ENCODE data around the gene SNF8.
"Not testable (repeated sequence)": the region's sequence is repeated elsewhere in the genome, so short reads cannot be mapped to it uniquely, and the experiment has no call there.

SNF8 gene

GRCh38 chr17:48954300-48954755 lies 9.7 kb upstream of the SNF8 start:
- Mint-ChIP-seq H3K27ac (no peak overlapping the region), H3K4me3 (no peak overlapping the region)

DNA sequence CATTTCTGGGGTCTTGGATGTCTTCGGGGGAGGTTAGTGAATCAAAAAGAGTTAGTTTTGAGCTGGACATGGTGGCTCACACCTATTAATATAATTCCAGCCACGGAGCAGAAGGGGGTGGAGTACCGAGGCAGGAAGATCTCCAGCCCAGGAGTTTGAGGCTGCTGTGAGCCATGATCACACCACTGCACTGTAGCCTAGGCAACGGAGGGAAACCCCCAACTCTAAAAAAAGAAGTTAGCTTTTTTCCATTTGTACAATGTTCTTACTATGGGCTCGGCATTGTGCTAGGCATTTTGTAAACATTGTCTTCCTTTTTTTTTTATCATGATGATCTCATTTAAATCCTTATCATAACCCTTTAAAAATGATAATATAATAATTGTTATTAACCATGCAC lies 8.3 kb upstream of the SNF8 start:
- Mint-ChIP-seq H3K36me3 (no peaks in the 10 kb centered on the region), H3K9me3 (no peaks in the 10 kb centered on the region), H3K4me3 (no peak overlapping the region), H3K27me3 (peaks cover 8% of the 10 kb centered on the region), H3K4me1 (no peaks in the 10 kb centered on the region), H3K27ac (no peak overlapping the region)

More at GRCh38 chr17:48954300-48954755, 9.7 kb upstream of the SNF8 start:
- H3K9me3 Mint-ChIP-seq, result no peaks in the 10 kb centered on the region
- H3K4me1 Mint-ChIP-seq, result no peaks in the 10 kb centered on the region
- H3K27me3 Mint-ChIP-seq, result peaks cover 12% of the 10 kb centered on the region
- no peaks in the 10 kb centered on the region for H3K36me3 Mint-ChIP-seq

- no peak overlapping the region for H3K27ac Mint-ChIP-seq
- H3K36me3 Mint-ChIP-seq, result no peaks in the 10 kb centered on the region
- H3K27me3 Mint-ChIP-seq, result peaks cover 5% of the 10 kb centered on the region
- H3K9me3 Mint-ChIP-seq, result no peaks in the 10 kb centered on the region
- no peaks in the 10 kb centered on the region for H3K4me1 Mint-ChIP-seq
- no peak overlapping the region for H3K4me3 Mint-ChIP-seq
Observed at GRCh38 chr17:48951572-48951971, 6.9 kb upstream of the SNF8 start.

DNA sequence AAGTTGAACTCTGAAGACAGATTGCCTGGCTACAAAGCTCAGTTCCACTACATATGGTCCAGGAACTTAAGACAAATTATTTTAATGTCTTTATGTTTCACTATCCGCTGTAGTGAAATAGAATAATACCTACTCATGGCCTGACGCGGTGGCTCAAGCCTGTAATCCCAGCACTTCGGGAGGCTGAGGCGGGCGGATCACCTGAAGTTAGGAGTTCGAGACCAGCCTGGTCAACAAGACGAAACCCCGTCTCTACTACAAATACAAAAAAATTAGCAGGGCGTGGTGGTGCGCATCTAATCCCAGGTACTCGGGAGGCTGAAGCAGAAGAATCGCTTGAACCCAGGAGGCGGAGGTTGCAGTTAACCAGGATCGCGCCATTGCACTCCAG lies 614 bp upstream of the SNF8 start:
- H3K4me1 Mint-ChIP-seq, result peaks cover 17% of the 10 kb centered on the region
- H3K27me3 Mint-ChIP-seq, H3K9me3 Mint-ChIP-seq, H3K36me3 Mint-ChIP-seq: not testable (repeated sequence)
- peak overlapping the region; percentile 97 for H3K4me3 Mint-ChIP-seq
- peak overlapping the region; percentile 94 for H3K27ac Mint-ChIP-seq

DNA sequence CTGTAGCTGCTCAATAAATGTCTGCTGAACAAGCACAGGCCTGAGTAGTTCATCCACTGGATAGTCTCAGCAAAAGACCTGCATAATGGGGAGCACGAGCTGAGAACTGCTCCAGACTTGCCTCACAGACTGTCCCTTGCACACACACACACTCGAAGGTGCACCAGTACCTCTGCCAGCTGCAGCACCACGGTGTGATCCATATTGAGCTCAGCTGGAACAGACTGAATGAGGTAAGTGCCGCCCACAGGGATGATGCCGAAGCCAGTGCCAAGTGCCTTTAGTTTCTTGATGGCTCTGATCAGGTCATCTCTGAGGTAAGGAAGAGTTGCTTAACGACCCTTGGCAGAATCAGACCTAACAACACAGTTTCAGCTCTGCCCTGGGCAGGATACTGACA lies 11.6 kb downstream of the SNF8 start:
- no peaks in the 10 kb centered on the region for H3K27me3 Mint-ChIP-seq
- no peak overlapping the region for H3K27ac Mint-ChIP-seq
- H3K4me3 Mint-ChIP-seq, result no peak overlapping the region
- H3K36me3 Mint-ChIP-seq, result peaks cover 11% of the 10 kb centered on the region
- H3K4me1 Mint-ChIP-seq, result peaks cover 3% of the 10 kb centered on the region
- H3K9me3 Mint-ChIP-seq, result no peaks in the 10 kb centered on the region

DNA sequence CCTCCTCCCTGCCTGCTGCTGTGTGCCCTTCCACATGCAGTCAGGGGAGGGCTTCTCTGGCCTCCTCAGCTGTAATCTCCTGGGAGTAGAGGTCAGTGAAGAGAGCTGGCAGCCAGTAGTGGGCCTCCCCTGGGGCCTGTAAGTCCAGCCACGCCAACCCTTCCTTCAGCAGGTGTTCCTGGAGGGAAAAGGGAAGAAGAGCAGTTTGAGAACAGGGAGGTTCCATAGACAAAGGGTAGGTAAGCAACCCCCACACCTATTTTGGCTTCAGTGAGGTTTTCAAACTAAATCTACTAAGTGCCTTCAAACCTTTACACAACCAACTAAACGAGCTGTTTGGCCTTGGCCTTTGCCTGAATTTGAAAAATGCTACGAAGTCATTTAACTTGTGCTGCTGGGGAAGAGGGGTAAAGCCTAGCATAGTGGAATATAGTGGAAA lies 14.2 kb downstream of the SNF8 start:
- no peak overlapping the region for H3K4me3 Mint-ChIP-seq
- H3K36me3 Mint-ChIP-seq, result peaks cover 13% of the 10 kb centered on the region
- peaks cover 6% of the 10 kb centered on the region for H3K4me1 Mint-ChIP-seq
- peak overlapping the region; percentile 65 for H3K27ac Mint-ChIP-seq
- no peaks in the 10 kb centered on the region for H3K27me3 Mint-ChIP-seq
- H3K9me3 Mint-ChIP-seq, result no peaks in the 10 kb centered on the region

GRCh38 chr17:48929812-48930165 lies 14.9 kb downstream of the SNF8 start:
- no peaks in the 10 kb centered on the region for H3K27me3 Mint-ChIP-seq
- H3K36me3 Mint-ChIP-seq, result peaks cover 13% of the 10 kb centered on the region
- peaks cover 9% of the 10 kb centered on the region for H3K4me1 Mint-ChIP-seq
- H3K27ac Mint-ChIP-seq, result peak overlapping the region; percentile 65
- H3K4me3 Mint-ChIP-seq, result no peak overlapping the region
- no peaks in the 10 kb centered on the region for H3K9me3 Mint-ChIP-seq

DNA sequence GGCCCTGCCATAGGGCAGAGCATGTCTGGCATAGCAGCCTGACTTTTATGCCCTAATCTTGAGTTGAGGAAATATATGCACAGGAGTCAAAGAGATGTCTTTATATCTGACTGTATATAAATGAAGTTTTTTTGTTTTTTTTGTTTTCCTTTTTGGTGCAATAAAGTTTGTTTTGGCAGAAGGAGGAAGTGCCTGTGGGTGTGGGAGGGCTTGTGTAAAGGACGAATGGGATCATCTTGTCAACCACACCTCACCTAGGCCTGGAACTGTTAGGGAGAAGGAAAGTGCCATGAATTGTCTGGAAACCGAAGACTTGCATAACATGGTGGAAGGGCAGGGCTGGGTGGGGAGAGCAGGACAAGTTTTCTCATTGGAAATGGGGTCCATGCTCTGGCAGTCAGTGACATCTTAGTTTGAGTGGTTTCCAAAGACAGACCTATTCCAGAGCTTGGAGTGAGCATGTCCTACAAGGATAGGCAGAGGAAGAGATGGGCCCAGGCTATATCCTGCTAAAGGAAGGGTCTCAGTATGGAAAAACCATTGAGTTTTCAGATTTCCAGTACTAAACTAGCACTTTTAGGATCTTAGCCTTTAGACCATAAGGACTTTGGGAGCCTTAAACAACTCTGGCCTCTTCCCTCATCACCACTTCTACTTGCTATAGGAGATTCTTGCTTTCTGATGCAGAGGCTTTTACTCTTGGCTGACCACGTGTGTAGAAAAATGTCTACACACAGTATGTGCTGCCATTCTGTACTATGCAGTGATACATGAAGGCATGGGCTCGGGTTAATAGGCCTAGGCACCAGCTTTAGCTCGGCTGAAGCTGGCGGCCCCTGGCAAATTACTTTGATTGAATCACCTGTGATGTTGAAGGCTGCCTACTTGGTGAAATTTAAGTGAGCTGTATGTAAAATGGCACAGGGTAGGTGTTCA lies 15.5 kb downstream of the SNF8 start:
- Mint-ChIP-seq H3K4me3 (no peak overlapping the region), H3K9me3 (no peaks in the 10 kb centered on the region), H3K4me1 (peaks cover 9% of the 10 kb centered on the region), H3K36me3 (peaks cover 13% of the 10 kb centered on the region), H3K27ac (peak overlapping the region; percentile 68), H3K27me3 (no peaks in the 10 kb centered on the region)

DNA sequence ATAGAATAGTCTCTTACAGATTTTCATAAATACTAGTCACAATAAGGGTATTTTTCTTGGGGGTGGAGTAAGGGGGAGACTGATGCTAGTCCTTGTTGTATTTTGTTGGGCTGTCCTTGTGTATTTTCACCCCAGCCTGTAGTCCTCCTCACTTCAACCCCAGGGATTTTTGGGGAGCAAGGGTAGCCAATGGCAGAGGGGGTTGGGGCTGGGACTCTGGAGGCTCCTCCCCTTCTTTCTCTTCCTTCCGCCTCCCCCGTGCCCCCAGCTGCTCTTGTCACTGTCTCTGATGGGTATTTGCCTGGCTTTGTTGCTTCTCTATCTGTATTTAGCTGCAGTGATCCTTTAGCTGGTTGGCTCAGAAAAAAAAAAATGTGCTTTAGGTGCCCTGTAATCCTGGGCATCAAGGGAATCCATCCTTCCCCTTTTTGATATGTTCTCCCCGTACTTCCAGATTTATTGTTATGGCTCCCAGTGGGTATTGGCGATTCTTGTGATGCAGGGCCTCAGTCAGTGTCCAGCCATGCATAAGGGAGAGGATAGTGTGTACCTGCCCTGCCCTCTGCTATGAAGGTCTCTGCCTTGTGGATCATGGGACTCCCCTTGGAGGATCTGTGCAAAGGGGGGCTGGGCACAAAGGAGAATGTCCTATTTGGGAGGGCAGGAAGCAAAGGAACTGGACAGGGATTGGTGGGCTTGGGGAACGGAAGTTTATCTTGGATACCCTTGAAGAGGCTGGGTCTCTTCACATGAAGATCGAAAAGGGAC lies 16.5 kb downstream of the SNF8 start:
- Mint-ChIP-seq H3K4me1 (peaks cover 9% of the 10 kb centered on the region), H3K36me3 (peaks cover 13% of the 10 kb centered on the region), H3K9me3 (no peaks in the 10 kb centered on the region), H3K27ac (peak overlapping the region; percentile 33), H3K4me3 (no peak overlapping the region), H3K27me3 (no peaks in the 10 kb centered on the region)

GRCh38 chr17:48925991-48926342 lies 18.7 kb downstream of the SNF8 start:
- Mint-ChIP-seq H3K4me1 (peaks cover 6% of the 10 kb centered on the region), H3K27ac (peak overlapping the region; percentile 3), H3K36me3 (peaks cover 8% of the 10 kb centered on the region), H3K4me3 (no peak overlapping the region), H3K27me3 (no peaks in the 10 kb centered on the region), H3K9me3 (no peaks in the 10 kb centered on the region)

DNA sequence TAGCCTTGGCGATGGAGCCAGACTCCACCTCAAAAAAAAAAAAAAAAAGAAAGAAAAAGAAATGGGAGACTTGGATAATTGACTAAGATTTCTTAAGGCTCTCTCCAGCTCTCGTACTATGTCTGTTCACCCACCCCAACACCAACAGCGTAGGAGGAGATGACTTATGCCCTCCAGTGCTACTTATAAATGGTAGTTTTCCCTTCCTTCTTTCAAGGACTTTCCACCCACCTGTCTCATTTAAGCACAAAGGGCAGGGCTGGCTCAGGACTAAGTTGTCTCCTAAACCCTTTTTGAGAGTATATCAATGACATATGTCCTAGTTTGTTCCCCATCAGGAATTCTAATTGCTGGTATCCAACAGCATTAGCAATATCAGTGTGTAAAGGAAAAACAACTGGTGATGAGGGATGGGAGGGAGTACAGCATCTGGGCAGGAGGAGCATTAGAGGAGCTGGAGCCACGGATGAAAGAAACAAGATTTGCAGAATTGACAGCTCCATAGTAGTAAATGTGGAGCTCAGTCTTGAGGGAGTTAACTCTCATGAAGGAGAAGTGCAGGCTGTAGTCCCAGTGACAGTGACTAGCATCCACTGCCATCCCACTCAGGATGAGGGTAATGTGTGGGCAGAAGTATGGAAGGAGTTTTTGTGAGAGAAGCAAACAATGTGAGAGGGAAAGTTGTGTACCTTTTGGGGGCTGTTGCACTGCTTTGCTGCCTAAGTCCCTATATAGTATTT lies 19.2 kb downstream of the SNF8 start:
- H3K27me3 Mint-ChIP-seq, result no peaks in the 10 kb centered on the region
- peaks cover 8% of the 10 kb centered on the region for H3K36me3 Mint-ChIP-seq
- peaks cover 6% of the 10 kb centered on the region for H3K4me1 Mint-ChIP-seq
- peak overlapping the region; percentile 20 for H3K27ac Mint-ChIP-seq
- H3K4me3 Mint-ChIP-seq, result no peak overlapping the region
- no peaks in the 10 kb centered on the region for H3K9me3 Mint-ChIP-seq

DNA sequence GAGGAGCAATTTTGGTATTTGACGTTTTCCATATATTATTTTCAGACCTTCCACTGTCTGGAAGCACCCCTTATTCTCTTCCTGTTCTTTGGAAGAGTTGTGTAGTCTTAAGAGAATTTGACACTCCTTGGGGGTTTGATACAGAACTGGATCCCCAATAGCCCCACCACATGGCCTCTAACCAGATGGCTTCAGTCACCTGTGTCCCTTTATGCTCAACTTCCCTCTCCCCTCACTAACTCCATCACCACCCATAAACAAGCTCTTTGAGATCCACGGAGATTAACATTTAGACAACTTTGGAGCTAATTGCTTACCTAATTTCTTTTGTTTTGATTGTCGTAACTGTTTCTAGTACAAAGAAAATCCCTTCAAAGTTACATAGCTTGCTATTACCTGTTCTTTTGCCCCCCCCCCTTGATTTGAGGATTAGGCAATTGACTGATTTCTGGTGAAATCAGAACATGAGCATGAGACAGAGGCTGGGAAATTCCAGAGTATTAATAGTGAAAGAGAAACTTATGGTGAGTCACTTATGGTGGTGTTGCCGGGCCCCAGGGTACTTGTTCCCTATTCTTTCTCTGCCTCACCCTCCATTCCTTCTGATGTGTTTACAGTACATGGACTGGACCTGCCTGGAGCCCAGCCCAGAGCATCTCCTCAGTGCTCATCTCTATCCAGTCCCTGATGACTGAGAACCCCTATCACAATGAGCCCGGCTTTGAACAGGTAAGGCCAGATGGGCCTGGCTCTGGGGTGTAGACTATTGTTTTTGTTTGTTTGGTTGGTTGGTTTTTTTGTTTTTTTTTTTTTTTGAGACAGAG lies 29.0 kb downstream of the SNF8 start:
- peak overlapping the region; percentile 99 for H3K27ac Mint-ChIP-seq
- H3K9me3 Mint-ChIP-seq, result no peaks in the 10 kb centered on the region
- H3K36me3 Mint-ChIP-seq, result peaks cover 19% of the 10 kb centered on the region
- H3K4me3 Mint-ChIP-seq, result peak overlapping the region; percentile 78
- no peaks in the 10 kb centered on the region for H3K27me3 Mint-ChIP-seq
- peaks cover 62% of the 10 kb centered on the region for H3K4me1 Mint-ChIP-seq

GRCh38 chr17:48912476-48912875 lies 32.2 kb downstream of the SNF8 start:
- peaks cover 86% of the 10 kb centered on the region for H3K4me1 Mint-ChIP-seq
- peak overlapping the region; percentile 94 for H3K27ac Mint-ChIP-seq
- H3K4me3 Mint-ChIP-seq, result peak overlapping the region; percentile 23
- no peaks in the 10 kb centered on the region for H3K9me3 Mint-ChIP-seq
- peaks cover 27% of the 10 kb centered on the region for H3K36me3 Mint-ChIP-seq
- H3K27me3 Mint-ChIP-seq, result no peaks in the 10 kb centered on the region

GRCh38 chr17:48910370-48910769 lies 34.3 kb downstream of the SNF8 start:
- H3K27me3 Mint-ChIP-seq, result no peaks in the 10 kb centered on the region
- H3K36me3 Mint-ChIP-seq, result peaks cover 22% of the 10 kb centered on the region
- H3K27ac Mint-ChIP-seq, result peak overlapping the region; percentile 94
- H3K9me3 Mint-ChIP-seq, result no peaks in the 10 kb centered on the region
- peaks cover 71% of the 10 kb centered on the region for H3K4me1 Mint-ChIP-seq
- peak overlapping the region; percentile 91 for H3K4me3 Mint-ChIP-seq

DNA sequence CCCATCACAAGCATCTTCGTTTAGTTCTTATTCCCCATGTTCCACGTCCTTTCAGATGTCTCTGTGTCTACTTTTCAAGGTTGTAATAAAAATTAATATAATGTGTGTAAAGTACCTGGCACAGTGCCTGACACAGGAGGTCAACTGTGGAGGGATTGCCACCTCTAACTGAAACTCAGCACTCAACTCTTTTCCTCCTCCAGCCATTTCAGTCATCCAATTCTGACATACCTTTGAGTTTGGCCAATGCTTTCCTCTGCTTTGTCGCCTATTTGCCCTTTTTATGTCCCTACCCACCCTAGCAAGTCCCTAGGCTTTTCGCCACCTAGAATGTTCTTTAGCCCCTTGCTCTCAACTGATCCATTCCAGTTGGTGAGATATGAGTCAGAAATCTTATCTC lies 34.9 kb downstream of the SNF8 start:
- Mint-ChIP-seq H3K4me3 (peak overlapping the region; percentile 91), H3K27me3 (no peaks in the 10 kb centered on the region), H3K4me1 (peaks cover 66% of the 10 kb centered on the region), H3K9me3 (no peaks in the 10 kb centered on the region), H3K27ac (peak overlapping the region; percentile 94), H3K36me3 (peaks cover 22% of the 10 kb centered on the region)

Measured in activated naive CD4-positive, alpha-beta T cell treated with anti-CD3 and anti-CD28 coated beads, Interleukin-2, amount 50 U/mL, for 24 hours (primary cell).